Heart left ventricle (tissue), 16 donors: ENCODE data around the gene CLEC18A. TPM values are rescaled to one million over a fixed set of nuclear protein-coding genes. Genes with fewer than 3 reads are reported as not detected.

Experiments used
- ATAC-seq, 4 donors: fragments of 200-7000 bp; cut with Tn5 transposase; one replicate each; pipeline ENCODE4 v1.9.1; 2020 to 2022; ENCODE audit warnings: moderate library complexity in 4 of 4, mild to moderate bottlenecking in 3 of 4, moderate number of reproducible peaks in 1 of 4
- DNase-seq, 5 donors: peaks; one replicate each; pipeline ENCODE4 v3.0.0-alpha.2; 2020
- H3K27ac ChIP-seq, 12 donors: fragments of 200-600 bp; sonication (generic) in 4 of 12; one replicate each; pipeline versions ENCODE4 v1.5.0 to v1.8.0; 2016 to 2022; ENCODE audit warnings: mild to moderate bottlenecking in 2 of 12
- H3K27me3 ChIP-seq, 9 donors: fragments of 200-600 bp; sonication (generic) in 2 of 9; one replicate each; pipeline versions ENCODE4 v1.5.1 to v1.8.0; 2016 to 2022; ENCODE audit warnings: mild to moderate bottlenecking in 3 of 9
- H3K36me3 ChIP-seq, 9 donors: fragments of 200-600 bp; sonication (generic) in 2 of 9; one replicate each; pipeline versions ENCODE4 v1.5.0 to v1.8.0; 2018 to 2022; ENCODE audit warnings: mild to moderate bottlenecking in 2 of 9
- H3K4me1 ChIP-seq, 12 donors: fragments of 200-600 bp; sonication (generic) in 4 of 12; one replicate each; pipeline versions ENCODE4 v1.5.0 to v1.8.0; 2016 to 2022; ENCODE audit warnings: mild to moderate bottlenecking in 3 of 12
- H3K4me3 ChIP-seq, 12 donors: fragments of 200-600 bp; sonication (generic) in 4 of 12; one replicate each; pipeline versions ENCODE4 v1.5.0 to v1.8.0; 2017 to 2022; ENCODE audit warnings: mild to moderate bottlenecking in 9 of 12, moderate library complexity in 4 of 12
- H3K9me3 ChIP-seq, 12 donors: fragments of 200-600 bp; sonication (generic) in 4 of 12; one replicate each; pipeline versions ENCODE4 v1.5.0 to v1.8.0; 2016 to 2022; ENCODE audit warnings: mild to moderate bottlenecking in 1 of 12
- POLR2A ChIP-seq, 2 donors: fragments of 450-650 bp; IDR thresholded peaks; one replicate each; pipeline ENCODE4 v1.6.1; 2017; ENCODE audit warnings: antibody characterized with exemption in 2 of 2, mild to moderate bottlenecking in 2 of 2, moderate library complexity in 2 of 2
- WGBS, 4 donors: extraction: QIAGEN DNeasy Blood & Tissue Kit in 2 of 4; methylation state at CpG; one replicate each; pipeline versions ENCODE4 v1.1.5 to v1.1.7; 2013 to 2018; 5-methylcytosine and 5-hydroxymethylcytosine counted together
- intact Hi-C, 10 donors: fragments of 100-400 bp; cut with DNase I; formaldehyde crosslinking; loops; one replicate each; pipeline versions ENCODE4 v1.11.1 to v1.14.2; 2022
- polyA plus RNA-seq, 2 donors: library from polyadenylated mRNA; stranded (reverse); fragments of 200-250 nt; gene quantifications; one replicate each; pipeline ENCODE4 v1.2.3, GENCODE V29; 2013
- total RNA-seq, 9 donors: library from RNA; depleted of rRNA in 2 of 9; stranded (reverse); fragments of >200 nt in 2 of 9; fragmentation: NEBNext Ultra II Directional in 3 of 9; extraction: Animal tissue kit (Norgen Biotek cat#: 25700) in 3 of 9; gene quantifications; one replicate each; pipeline versions ENCODE4 v1.1.0 to v1.2.4, GENCODE V29; 2016 to 2023
- TF ChIP-seq, protein P1 (sequence below), 12 donors: fragments of 200-600 bp; sonication (generic) in 4 of 12; IDR thresholded peaks; one replicate each; pipeline versions ENCODE4 v1.5.0 to v1.8.0; 2018 to 2022; ENCODE audit warnings: antibody characterized with exemption in 12 of 12, mild to moderate bottlenecking in 5 of 12
- donor health status: ischemic (EF 13 %, LVEDD 7.1; RV severe dilation, severe dysfunction).
- donor health status: healthy with polysubstance abuse.
- donor health status: DM: no; HTN: yes; CAD: no.
- donor health status: DM: no; HTN: no; CAD: no.
- donor health status: ischemic (EF 25% LVEDD 6.9; RV normal size, moderate dysfunction).
- donor health status: ischemic (EF 25% LVEDD 5.7; RV mildly dilated, moderate dysfunction).
- donor health status: healthy.
- donor health status: DM: yes; HTN: yes; CAD: no.
- donor health status: ischemic (EF 35%, LVEDD 5.7; RV mildly dilated, moderate dysfunction).
- donor health status: nonischemic (EF 11% LVEDD 7.7; RV severe dilation, severe dysfunction).
- donor health status: DM: yes; HTN: yes; CAD: no.
- donor health status: PGD.
- donor health status: ischemic (EF 29% LVEDD 5.4; RV normal size, mild dysfunction).
- donor health status: nonischemic (EF 23%, LVEDD 6.1; RV moderate dilation, normal function).

Gene CLEC18A
- total and polyA plus RNA-seq, 11 donors, result 0.08 to 1.1 (median 0.13) TPM; not detected in 5

- Histone ChIP-seq H3K27ac (no peak overlapping the region), H3K9me3 (no peaks in the 10 kb centered on the region), H3K36me3 (peaks cover 0 to 15% (median 3%) of the 10 kb centered on the region in 9 donors), H3K4me3 (no peak overlapping the region), H3K4me1 (peaks cover 0 to 16% (median 2%) of the 10 kb centered on the region in 12 donors), H3K27me3 (no peaks in the 10 kb centered on the region)
- no peak for TF ChIP-seq POLR2A (IDR thresholded peaks at IDR 0.05)
- TF ChIP-seq, protein P1, sequence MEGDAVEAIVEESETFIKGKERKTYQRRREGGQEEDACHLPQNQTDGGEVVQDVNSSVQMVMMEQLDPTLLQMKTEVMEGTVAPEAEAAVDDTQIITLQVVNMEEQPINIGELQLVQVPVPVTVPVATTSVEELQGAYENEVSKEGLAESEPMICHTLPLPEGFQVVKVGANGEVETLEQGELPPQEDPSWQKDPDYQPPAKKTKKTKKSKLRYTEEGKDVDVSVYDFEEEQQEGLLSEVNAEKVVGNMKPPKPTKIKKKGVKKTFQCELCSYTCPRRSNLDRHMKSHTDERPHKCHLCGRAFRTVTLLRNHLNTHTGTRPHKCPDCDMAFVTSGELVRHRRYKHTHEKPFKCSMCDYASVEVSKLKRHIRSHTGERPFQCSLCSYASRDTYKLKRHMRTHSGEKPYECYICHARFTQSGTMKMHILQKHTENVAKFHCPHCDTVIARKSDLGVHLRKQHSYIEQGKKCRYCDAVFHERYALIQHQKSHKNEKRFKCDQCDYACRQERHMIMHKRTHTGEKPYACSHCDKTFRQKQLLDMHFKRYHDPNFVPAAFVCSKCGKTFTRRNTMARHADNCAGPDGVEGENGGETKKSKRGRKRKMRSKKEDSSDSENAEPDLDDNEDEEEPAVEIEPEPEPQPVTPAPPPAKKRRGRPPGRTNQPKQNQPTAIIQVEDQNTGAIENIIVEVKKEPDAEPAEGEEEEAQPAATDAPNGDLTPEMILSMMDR (IDR thresholded peaks at IDR 0.05), result no peak
- DNase-seq (no peak), ATAC-seq (no peak)
- WGBS, 4 donors, result 81 to 94% (median 91%) methylated on average over 1 of the region's 1 CpG
- intact Hi-C loops, result no loop called here
Observed at GRCh38 chr16:69916462-69916861, 34.7 kb upstream of the CLEC18A start.

GRCh38 chr16:69917311-69917710, 33.8 kb upstream of the CLEC18A start:
- intact Hi-C loops, result no loop called here
- TF ChIP-seq POLR2A (IDR thresholded peaks at IDR 0.05), result no peak
- TF ChIP-seq, protein P1 (IDR thresholded peaks at IDR 0.05), result no peak

DNA sequence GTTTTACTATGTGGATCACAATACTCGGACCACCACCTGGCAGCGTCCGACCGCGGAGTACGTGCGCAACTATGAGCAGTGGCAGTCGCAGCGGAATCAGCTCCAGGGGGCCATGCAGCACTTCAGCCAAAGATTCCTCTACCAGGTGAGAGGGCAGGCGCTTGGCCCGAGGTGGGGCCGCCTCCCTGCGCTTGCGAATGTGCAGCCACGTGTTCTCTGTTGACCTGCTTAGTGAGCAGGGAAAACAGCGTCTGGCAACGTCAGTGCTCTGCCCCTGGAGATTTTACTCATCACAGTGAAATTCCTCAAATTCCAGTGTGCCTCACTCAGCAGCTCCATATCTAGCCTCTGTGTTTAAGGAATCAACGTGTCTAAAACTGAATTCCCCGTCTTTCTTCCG, 33.4 kb upstream of the CLEC18A start:
- ATAC-seq (peak; percentile 47 to 77 (median 67)), DNase-seq (peak in 3 of 5 donors; percentile 44 to 54 (median 46))
- Histone ChIP-seq H3K9me3 (no peaks in the 10 kb centered on the region), H3K36me3 (peaks cover 0 to 15% (median 0%) of the 10 kb centered on the region in 9 donors), H3K27ac (peak overlapping the region in 8 of 12 donors; percentile 8 to 61 (median 38)), H3K27me3 (no peaks in the 10 kb centered on the region), H3K4me3 (no peak overlapping the region), H3K4me1 (peaks cover 0 to 17% (median 2%) of the 10 kb centered on the region in 12 donors)
- intact Hi-C loops, result no loop called here
- 70 to 73% (median 72%) methylated on average over 20 of the region's 20 CpGs for WGBS, 4 donors
- TF ChIP-seq, protein P1 (IDR thresholded peaks at IDR 0.05), result no peak
- no peak for TF ChIP-seq POLR2A (IDR thresholded peaks at IDR 0.05)

More at GRCh38 chr16:69917311-69917710, 33.8 kb upstream of the CLEC18A start:
- ATAC-seq, result peak in 2 of 4 donors; percentile 18 to 28
- Histone ChIP-seq H3K27ac (peak overlapping the region in 3 of 12 donors; percentile 41 to 61 (median 42)), H3K4me1 (peaks cover 0 to 17% (median 2%) of the 10 kb centered on the region in 12 donors), H3K4me3 (no peak overlapping the region), H3K9me3 (no peaks in the 10 kb centered on the region), H3K27me3 (no peaks in the 10 kb centered on the region), H3K36me3 (peaks cover 0 to 15% (median 0%) of the 10 kb centered on the region in 9 donors)
- DNase-seq, result no peak
- WGBS, 4 donors, result 81 to 90% (median 86%) methylated on average over 1 of the region's 1 CpG

DNA sequence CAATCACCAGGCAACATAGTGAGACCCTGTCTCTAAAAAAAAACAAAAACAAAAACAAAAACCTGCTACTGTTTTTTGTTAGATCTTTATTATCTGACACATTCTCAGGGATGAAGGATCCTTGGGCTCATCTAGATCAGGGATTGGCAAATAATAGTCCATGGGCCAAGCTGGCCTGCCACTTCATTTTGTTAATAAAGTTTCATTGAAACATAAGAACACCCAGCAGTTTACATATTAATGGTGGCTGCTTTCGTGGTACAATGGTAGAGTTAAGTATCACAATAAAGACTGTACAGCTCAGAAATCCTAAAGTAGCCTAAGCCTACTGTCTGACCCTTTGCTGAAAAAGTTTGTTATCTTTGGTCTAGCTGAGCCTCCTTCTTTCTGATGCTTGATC, 32.9 kb upstream of the CLEC18A start:
- peak overlapping the region in 8 of 12 donors; percentile 8 to 59 (median 33) for H3K27ac ChIP-seq
- no peak for DNase-seq
- intact Hi-C loops, result no loop called here
- 93 to 96% (median 95%) methylated on average over 1 of the region's 1 CpG for WGBS, 4 donors
- H3K27me3 ChIP-seq, result no peaks in the 10 kb centered on the region
- no peaks in the 10 kb centered on the region for H3K9me3 ChIP-seq
- TF ChIP-seq POLR2A (IDR thresholded peaks at IDR 0.05), result no peak
- TF ChIP-seq, protein P1 (IDR thresholded peaks at IDR 0.05), result no peak
- peaks cover 0 to 15% (median 0%) of the 10 kb centered on the region in 9 donors for H3K36me3 ChIP-seq
- H3K4me3 ChIP-seq, result no peak overlapping the region
- ATAC-seq, result no peak
- H3K4me1 ChIP-seq, result peaks cover 0 to 18% (median 2%) of the 10 kb centered on the region in 12 donors
